Left forelimb (tissue), 1 donor: Measurements from ENCODE around the gene VAPB.

Experiments used
- DNase-seq: peaks from one replicate; pipeline ENCODE4 v3.0.0-alpha.2; 2018; ENCODE audit warnings: low spot score

The VAPB gene

GRCh38 chr20:58461104-58461503, 72.1 kb downstream of the VAPB start:
- no peak for DNase-seq

DNA sequence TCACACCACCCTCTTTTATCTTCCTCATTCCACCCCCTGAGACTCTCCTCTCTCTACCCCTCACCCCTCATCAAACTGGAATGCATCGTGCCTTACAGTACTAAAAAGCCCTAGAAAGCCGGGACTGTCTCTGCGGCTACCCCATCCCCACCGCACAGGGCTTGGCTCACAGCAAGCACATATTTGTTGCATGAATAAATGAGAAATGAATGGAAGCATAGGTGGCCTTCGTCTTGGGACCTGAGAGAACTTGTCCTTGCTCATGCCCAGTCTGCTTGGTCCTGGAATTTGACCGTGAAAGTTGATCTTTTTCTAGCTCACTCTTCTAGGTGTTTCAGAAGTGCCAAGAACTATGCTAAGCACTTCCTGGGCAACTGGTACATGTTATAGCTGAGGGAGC, 72.9 kb downstream of the VAPB start:
- no peak for DNase-seq

GRCh38 chr20:58463256-58463655, 74.2 kb downstream of the VAPB start:
- DNase-seq, result no peak

GRCh38 chr20:58464838-58465237, 75.8 kb downstream of the VAPB start:
- no peak for DNase-seq

DNA sequence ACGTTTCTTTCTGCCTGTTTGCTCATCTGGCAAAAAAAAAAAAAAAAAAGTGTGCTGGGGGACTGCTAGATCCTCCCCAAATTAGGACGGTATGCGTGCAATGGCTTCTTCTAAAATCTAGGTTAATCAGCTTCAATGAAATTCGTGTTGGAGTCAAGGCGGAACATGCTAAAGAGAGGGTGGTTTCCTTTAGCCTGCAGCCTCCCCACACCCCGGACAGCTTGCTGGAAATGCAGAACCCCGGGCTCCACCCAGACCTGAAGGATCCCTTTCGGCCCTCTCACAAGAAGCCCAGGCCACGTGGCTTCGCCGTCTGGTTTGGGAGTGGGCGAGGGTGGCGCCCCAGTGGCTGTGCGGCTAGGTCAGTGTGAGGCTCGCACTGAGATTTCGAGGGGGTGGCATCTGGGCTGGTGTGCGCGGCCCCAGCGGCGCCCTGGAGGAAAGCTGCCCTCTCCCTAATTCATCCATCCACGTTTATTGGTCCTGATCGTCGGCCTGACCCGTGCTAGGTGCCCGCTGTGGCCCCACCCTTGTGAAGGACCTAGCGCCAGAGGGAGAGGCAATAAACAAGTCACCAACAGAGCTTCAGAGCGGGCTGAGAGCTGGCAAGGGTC, 77.2 kb downstream of the VAPB start:
- no peak for DNase-seq

- DNase-seq, result no peak
These were observed 77.9 kb downstream of the VAPB start for GRCh38 chr20:58466729-58467571.

GRCh38 chr20:58467572-58468527, 78.8 kb downstream of the VAPB start:
- no peak for DNase-seq

- no peak for DNase-seq
These were observed 80.6 kb downstream of the VAPB start for GRCh38 chr20:58469616-58470015.

GRCh38 chr20:58470336-58471192, 81.5 kb downstream of the VAPB start:
- DNase-seq, result no peak

GRCh38 chr20:58471193-58472164, 82.5 kb downstream of the VAPB start:
- DNase-seq, result peak; percentile 92

GRCh38 chr20:58472273-58473018, 83.4 kb downstream of the VAPB start:
- DNase-seq, result no peak

DNA sequence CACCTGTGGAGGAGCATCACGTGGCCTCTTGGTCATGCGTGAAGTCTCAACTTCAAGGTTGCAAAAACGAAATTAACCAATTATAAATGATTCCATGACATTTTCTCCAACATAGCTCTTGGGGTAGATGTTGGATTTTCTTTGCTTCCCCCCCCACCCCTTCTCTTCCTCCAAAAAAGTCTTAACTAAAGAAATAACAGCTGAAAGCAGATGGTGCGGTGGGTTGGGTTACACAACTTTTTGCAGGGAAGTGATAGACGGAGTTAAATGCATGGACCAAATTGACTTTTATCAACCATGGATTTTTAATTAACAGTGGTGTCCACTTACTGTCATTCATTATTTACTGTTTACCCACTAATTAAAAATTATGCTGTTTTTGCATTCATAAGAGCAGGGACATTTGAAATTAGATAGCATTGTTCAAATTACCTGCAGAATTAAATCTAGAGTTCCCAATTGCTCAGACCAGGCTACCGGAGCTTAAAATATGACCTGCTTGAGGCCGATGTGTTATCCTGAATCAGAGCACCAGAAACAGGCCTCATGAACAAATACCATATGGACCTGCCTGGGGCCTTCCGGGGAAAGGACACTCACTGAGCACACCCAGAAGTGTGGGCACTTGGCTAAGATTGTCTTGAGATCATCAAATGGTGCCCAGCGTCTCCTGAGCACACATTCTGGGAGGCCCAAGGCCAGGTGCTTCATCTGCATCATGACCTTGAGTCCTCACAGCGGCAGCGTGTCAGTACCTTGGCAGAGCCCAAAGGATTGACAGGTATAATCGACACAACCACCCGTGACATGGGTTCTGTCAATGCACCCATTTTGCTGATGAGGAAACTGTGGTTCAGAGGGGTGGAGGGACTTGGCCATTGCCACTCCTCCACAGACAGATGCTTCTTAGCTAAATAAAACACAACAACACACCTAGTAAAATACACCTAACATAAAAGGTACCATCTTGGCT, 84.7 kb downstream of the VAPB start:
- no peak for DNase-seq

- no peak for DNase-seq
These were observed 86.4 kb downstream of the VAPB start for GRCh38 chr20:58475466-58475865.

GRCh38 chr20:58478141-58478805, 89.2 kb downstream of the VAPB start:
- no peak for DNase-seq

- no peak for DNase-seq
These were observed 90.9 kb downstream of the VAPB start for GRCh38 chr20:58479726-58480440.

- DNase-seq, result peak; percentile 84
These were observed 91.7 kb downstream of the VAPB start for GRCh38 chr20:58480551-58481336.
